CD4-positive, CD25-positive, alpha-beta regulatory T cell (primary cell): ENCODE results near the gene BCAT1. TPM values are rescaled to one million over a fixed set of nuclear protein-coding genes. Genes with fewer than 3 reads are reported as not detected.
A peak's percentile ranks its signal among the peaks of the same experiment; 100 is the strongest.
"Not testable (repeated sequence)": the region's sequence is repeated elsewhere in the genome, so short reads cannot be mapped to it uniquely, and the experiment has no call there.

ENCODE experiments used
- ATAC-seq, 2 donors: fragments of 150-1000 bp; cut with Tn5 transposase; one replicate each; pipeline ENCODE4 v1.10.0; 2021; ENCODE audit warnings: low read depth in 2 of 2, moderate number of reproducible peaks in 2 of 2, moderate library complexity in 1 of 2
- DNase-seq, 3 donors: peaks; one replicate each; pipeline versions ENCODE4 v3.0.0 to v3.0.0-alpha.2; 2012 to 2022; ENCODE audit warnings: mixed read lengths in 1 of 3
- H3K27ac ChIP-seq: one replicate; pipeline ENCODE4 v1.7.0; 2013; ENCODE audit warnings: mild to moderate bottlenecking, low read length; ENCODE audit not compliant: insufficient read depth, poor library complexity, severe bottlenecking
- H3K27me3 ChIP-seq: one replicate; pipeline ENCODE4 v1.7.0; 2013; ENCODE audit warnings: low read length; ENCODE audit not compliant: control insufficient read depth, insufficient read depth
- H3K36me3 ChIP-seq: one replicate; pipeline ENCODE4 v1.7.0; 2013; ENCODE audit warnings: mild to moderate bottlenecking, low read length, moderate library complexity; ENCODE audit not compliant: control insufficient read depth, insufficient read depth
- H3K4me1 ChIP-seq: 2 replicates; pipeline ENCODE4 v1.7.0; 2013; ENCODE audit warnings: mild to moderate bottlenecking, low read length; ENCODE audit not compliant: insufficient read depth, control insufficient read depth, poor library complexity, severe bottlenecking
- H3K4me3 ChIP-seq: one replicate; pipeline ENCODE4 v1.7.0; 2013; ENCODE audit warnings: low read depth, mild to moderate bottlenecking, low read length, moderate library complexity
- H3K9me3 ChIP-seq, 2 experiments: 1 replicate in 1 of 2; 2 replicates in 1 of 2; pipeline ENCODE4 v1.7.0; 2013; ENCODE audit warnings: low read length in 2 of 2, mild to moderate bottlenecking in 1 of 2, moderate library complexity in 1 of 2; ENCODE audit not compliant: control insufficient read depth in 2 of 2
- H3K27ac Mint-ChIP-seq, 3 donors: one replicate each; pipeline ENCODE4 v1.8.0; 2020 to 2022; ENCODE audit warnings: mild to moderate bottlenecking in 3 of 3, mixed read lengths in 3 of 3, moderate library complexity in 2 of 3
- H3K27me3 Mint-ChIP-seq: one replicate; pipeline ENCODE4 v1.8.0; 2022; ENCODE audit warnings: mild to moderate bottlenecking, mixed read lengths
- H3K36me3 Mint-ChIP-seq: one replicate; pipeline ENCODE4 v1.8.0; 2020; ENCODE audit warnings: mixed read lengths
- H3K4me1 Mint-ChIP-seq, 4 donors: one replicate each; pipeline ENCODE4 v1.8.0; 2020 to 2022; ENCODE audit warnings: mixed read lengths in 4 of 4, mild to moderate bottlenecking in 1 of 4
- H3K4me3 Mint-ChIP-seq, 4 donors: one replicate each; pipeline ENCODE4 v1.8.0; 2020 to 2022; ENCODE audit warnings: mild to moderate bottlenecking in 4 of 4, mixed read lengths in 4 of 4, moderate library complexity in 3 of 4
- H3K9me3 Mint-ChIP-seq, 7 donors: one replicate each; pipeline ENCODE4 v1.8.0; 2020 to 2022; ENCODE audit warnings: mixed read lengths in 7 of 7, mild to moderate bottlenecking in 3 of 7, moderate library complexity in 2 of 7
- polyA plus RNA-seq, 4 donors: library from polyadenylated mRNA; unstranded; fragments of 300-500 nt; fragmentation: Illumina TruSeq; gene quantifications; one replicate each; pipeline ENCODE4 v1.2.3, GENCODE V29; 2021
- total RNA-seq: library from RNA; stranded (reverse); gene quantifications from one replicate; pipeline ENCODE4 v1.2.3, GENCODE V29; 2022

BCAT1 gene
- total and polyA plus RNA-seq, 5 donors from 2014 or later = 0.07 to 3.0 (median 0.75) TPM

DNA sequence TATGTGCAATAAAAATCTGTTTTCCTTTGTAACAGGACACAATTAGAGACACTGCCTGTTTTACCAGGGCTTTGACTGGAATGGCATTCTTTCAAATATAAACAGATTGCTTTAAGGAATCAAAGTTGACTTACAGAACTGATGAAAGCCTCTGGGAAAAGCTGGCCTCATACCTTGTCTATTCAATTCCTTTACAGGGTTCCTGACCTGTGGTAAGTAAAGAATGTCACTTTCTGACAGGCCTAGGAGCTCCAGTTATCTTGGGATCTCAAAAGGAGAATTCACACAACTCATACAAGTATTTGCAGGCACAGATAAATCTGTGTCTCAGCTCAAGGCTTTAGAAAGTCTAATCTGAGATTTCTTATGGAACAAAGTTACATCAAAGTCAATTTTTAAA is 88.4 kb downstream of the BCAT1 start:
- no peaks in the 10 kb centered on the region for H3K36me3 Mint-ChIP-seq
- H3K27me3 Mint-ChIP-seq = no peaks in the 10 kb centered on the region
- peaks cover 0 to 5% (median 2%) of the 10 kb centered on the region in 7 donors for H3K9me3 Mint-ChIP-seq
- no peaks in the 10 kb centered on the region for H3K36me3 ChIP-seq
- no peaks in the 10 kb centered on the region for H3K4me1 Mint-ChIP-seq
- H3K27me3 ChIP-seq = no peaks in the 10 kb centered on the region
- no peak for DNase-seq
- no peak overlapping the region for H3K27ac ChIP-seq
- no peak overlapping the region for H3K4me3 ChIP-seq
- H3K4me1 ChIP-seq = no peaks in the 10 kb centered on the region
- H3K27ac Mint-ChIP-seq = no peak overlapping the region
- no peak for ATAC-seq
- no peaks in the 10 kb centered on the region for H3K9me3 ChIP-seq
- H3K4me3 Mint-ChIP-seq = no peak overlapping the region

DNA sequence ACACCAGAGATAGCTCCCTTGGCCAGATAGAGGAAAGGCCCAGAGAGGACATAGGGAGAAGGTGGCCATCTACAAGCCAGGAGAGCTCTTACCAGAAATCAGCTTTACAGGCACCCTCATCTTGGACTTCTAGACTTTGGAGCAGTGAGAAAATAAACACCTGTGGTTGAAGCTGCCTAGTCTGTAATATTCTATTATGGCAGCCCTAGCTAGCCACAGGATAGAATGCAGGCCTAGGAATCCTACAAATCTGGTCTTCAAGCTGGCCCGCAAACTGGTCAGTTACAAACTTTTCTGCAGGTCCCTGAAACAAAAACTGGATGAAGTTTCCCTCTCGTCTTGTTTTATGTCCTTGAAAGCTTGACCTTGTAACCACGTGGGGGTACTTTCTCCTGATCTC is 92.4 kb downstream of the BCAT1 start:
- H3K27me3 Mint-ChIP-seq = peaks cover 5% of the 10 kb centered on the region

DNA sequence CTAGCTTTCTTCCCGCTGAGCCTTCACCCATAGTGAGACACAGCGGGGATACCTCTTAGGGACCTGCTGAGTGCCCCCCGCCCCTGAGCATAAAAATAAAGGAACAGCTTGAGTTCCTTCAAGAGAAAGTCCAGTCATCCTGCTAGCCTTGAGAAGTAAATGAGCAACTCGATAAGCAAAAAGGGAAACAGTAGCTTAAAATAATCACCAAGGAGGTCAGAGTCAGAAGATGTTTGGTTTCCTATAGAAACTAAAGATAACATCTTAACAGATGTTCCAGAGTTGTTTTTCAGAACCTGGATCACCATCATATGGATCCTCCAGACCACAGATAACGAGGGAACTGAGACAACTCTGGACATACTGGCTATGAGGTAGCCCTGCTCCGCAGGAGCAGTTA is 94.0 kb downstream of the BCAT1 start:
- Histone ChIP-seq H3K4me3 (no peak overlapping the region), H3K4me1 (no peaks in the 10 kb centered on the region), H3K9me3 (no peaks in the 10 kb centered on the region), H3K27ac (no peak overlapping the region), H3K27me3 (peaks cover 2% of the 10 kb centered on the region), H3K36me3 (no peaks in the 10 kb centered on the region)
- H3K4me1 Mint-ChIP-seq = no peaks in the 10 kb centered on the region
- DNase-seq = no peak
- H3K36me3 Mint-ChIP-seq = no peaks in the 10 kb centered on the region
- H3K9me3 Mint-ChIP-seq = peaks cover 0 to 5% (median 2%) of the 10 kb centered on the region in 7 donors
- no peak overlapping the region for H3K4me3 Mint-ChIP-seq
- peaks cover 5% of the 10 kb centered on the region for H3K27me3 Mint-ChIP-seq
- H3K27ac Mint-ChIP-seq = no peak overlapping the region
- ATAC-seq = no peak

More for the DNA sequence above, 92.4 kb downstream of the BCAT1 start:
- peaks cover 0 to 5% (median 2%) of the 10 kb centered on the region in 7 donors for H3K9me3 Mint-ChIP-seq
- H3K4me1 ChIP-seq = no peaks in the 10 kb centered on the region
- H3K27ac Mint-ChIP-seq = no peak overlapping the region
- H3K4me1 Mint-ChIP-seq = no peaks in the 10 kb centered on the region
- no peak overlapping the region for H3K27ac ChIP-seq
- no peak overlapping the region for H3K4me3 ChIP-seq
- no peak overlapping the region for H3K4me3 Mint-ChIP-seq
- peaks cover under 1% of the 10 kb centered on the region for H3K27me3 ChIP-seq
- no peak for DNase-seq
- H3K36me3 ChIP-seq = no peaks in the 10 kb centered on the region
- ATAC-seq = no peak
- no peaks in the 10 kb centered on the region for H3K36me3 Mint-ChIP-seq
- no peaks in the 10 kb centered on the region for H3K9me3 ChIP-seq

- Histone ChIP-seq H3K9me3 (no peaks in the 10 kb centered on the region), H3K27me3 (peaks cover 2% of the 10 kb centered on the region), H3K36me3 (no peaks in the 10 kb centered on the region), H3K4me1 (no peaks in the 10 kb centered on the region), H3K27ac (no peak overlapping the region), H3K4me3 (no peak overlapping the region)
- DNase-seq (no peak), ATAC-seq (no peak)
- Mint-ChIP-seq H3K4me3 (no peak overlapping the region), H3K27me3 (peaks cover 5% of the 10 kb centered on the region), H3K4me1 (no peaks in the 10 kb centered on the region), H3K9me3 (peaks cover 0 to 5% (median 0%) of the 10 kb centered on the region in 7 donors), H3K27ac (peak overlapping the region in 1 of 3 donors; percentile 32), H3K36me3 (no peaks in the 10 kb centered on the region)
Measured at GRCh38 chr12:24854017-24854416, 94.9 kb downstream of the BCAT1 start.

- no peaks in the 10 kb centered on the region for H3K4me1 Mint-ChIP-seq
- H3K9me3 ChIP-seq = no peaks in the 10 kb centered on the region
- H3K4me3 Mint-ChIP-seq = no peak overlapping the region
- ATAC-seq (no peak), DNase-seq (no peak)
- H3K27me3 Mint-ChIP-seq = peaks cover 5% of the 10 kb centered on the region
- H3K36me3 Mint-ChIP-seq = no peaks in the 10 kb centered on the region
- H3K27me3 ChIP-seq = peaks cover 2% of the 10 kb centered on the region
- no peaks in the 10 kb centered on the region for H3K4me1 ChIP-seq
- peaks cover 0 to 5% (median 0%) of the 10 kb centered on the region in 7 donors for H3K9me3 Mint-ChIP-seq
- H3K36me3 ChIP-seq = no peaks in the 10 kb centered on the region
- no peak overlapping the region for H3K27ac ChIP-seq
- no peak overlapping the region for H3K4me3 ChIP-seq
- peak overlapping the region in 1 of 3 donors; percentile 32 for H3K27ac Mint-ChIP-seq
Measured at GRCh38 chr12:24853588-24853987, 95.3 kb downstream of the BCAT1 start.

GRCh38 chr12:24853094-24853493 is 95.8 kb downstream of the BCAT1 start:
- no peaks in the 10 kb centered on the region for H3K4me1 Mint-ChIP-seq
- Histone ChIP-seq H3K27me3 (peaks cover 2% of the 10 kb centered on the region), H3K4me1 (no peaks in the 10 kb centered on the region), H3K36me3 (no peaks in the 10 kb centered on the region), H3K27ac (no peak overlapping the region), H3K4me3 (no peak overlapping the region), H3K9me3 (no peaks in the 10 kb centered on the region)
- no peak for DNase-seq
- peaks cover 5% of the 10 kb centered on the region for H3K27me3 Mint-ChIP-seq
- peaks cover 0 to 5% (median 0%) of the 10 kb centered on the region in 7 donors for H3K9me3 Mint-ChIP-seq
- no peak for ATAC-seq
- H3K4me3 Mint-ChIP-seq = no peak overlapping the region
- no peaks in the 10 kb centered on the region for H3K36me3 Mint-ChIP-seq
- H3K27ac Mint-ChIP-seq = no peak overlapping the region

- Mint-ChIP-seq H3K36me3 (no peaks in the 10 kb centered on the region), H3K9me3 (peaks cover 0 to 5% (median 0%) of the 10 kb centered on the region in 7 donors), H3K4me1 (peaks cover 0 to under 1% (median 0%) of the 10 kb centered on the region in 4 donors), H3K27me3 (peaks cover 5% of the 10 kb centered on the region), H3K27ac (no peak overlapping the region), H3K4me3 (no peak overlapping the region)
- Histone ChIP-seq H3K27me3 (peaks cover 2% of the 10 kb centered on the region), H3K36me3 (no peaks in the 10 kb centered on the region), H3K9me3 (no peaks in the 10 kb centered on the region), H3K4me3 (no peak overlapping the region), H3K27ac (no peak overlapping the region), H3K4me1 (no peaks in the 10 kb centered on the region)
- ATAC-seq (no peak), DNase-seq (no peak)
Measured at GRCh38 chr12:24852420-24852819, 96.5 kb downstream of the BCAT1 start.

DNA sequence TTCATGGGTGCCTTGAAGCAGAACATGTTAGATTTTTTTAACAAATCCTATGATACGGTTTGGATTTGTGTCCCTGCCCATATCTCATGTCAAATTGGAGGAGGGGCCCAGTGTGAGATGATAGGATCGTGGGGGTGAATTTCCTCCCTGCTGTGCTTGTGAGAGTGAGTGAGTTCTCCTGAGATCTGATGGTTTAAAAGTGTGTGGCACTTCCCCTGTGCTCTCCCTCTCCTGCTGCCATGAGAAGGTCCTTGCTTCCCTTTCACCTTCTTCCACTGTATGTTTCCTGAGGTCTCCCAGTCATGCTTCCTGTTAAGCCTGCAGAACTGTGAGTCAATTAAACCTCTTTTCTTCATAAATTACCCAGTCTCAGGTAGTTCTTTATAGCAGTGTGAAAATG is 97.0 kb downstream of the BCAT1 start:
- H3K4me3 Mint-ChIP-seq, H3K27ac ChIP-seq, H3K4me1 ChIP-seq, H3K4me1 Mint-ChIP-seq, H3K36me3 ChIP-seq, DNase-seq, H3K9me3 Mint-ChIP-seq, H3K27ac Mint-ChIP-seq, ATAC-seq, H3K4me3 ChIP-seq, H3K9me3 ChIP-seq, H3K27me3 Mint-ChIP-seq, H3K36me3 Mint-ChIP-seq, H3K27me3 ChIP-seq: not testable (repeated sequence)
